Mucosa of stomach (tissue), 1 donor: ENCODE data around the gene GFOD2.

Experiments
- H3K27me3 ChIP-seq: one replicate; pipeline ENCODE4 v1.7.0; 2013; ENCODE audit warnings: mild to moderate bottlenecking, low read length; ENCODE audit not compliant: control insufficient read depth, insufficient read depth
- H3K36me3 ChIP-seq: one replicate; pipeline ENCODE4 v1.7.0; 2013; ENCODE audit warnings: low read length; ENCODE audit not compliant: control insufficient read depth, insufficient read depth
- H3K4me1 ChIP-seq: one replicate; pipeline ENCODE4 v1.7.0; 2013; ENCODE audit warnings: mild to moderate bottlenecking, low read length; ENCODE audit not compliant: control insufficient read depth, insufficient read depth
- H3K4me3 ChIP-seq: one replicate; pipeline ENCODE4 v1.7.0; 2013; ENCODE audit warnings: low read length
- H3K9ac ChIP-seq: one replicate; pipeline ENCODE4 v1.7.0; 2013; ENCODE audit warnings: mild to moderate bottlenecking, low read length, moderate library complexity
- H3K9me3 ChIP-seq: one replicate; pipeline ENCODE4 v1.7.0; 2013; ENCODE audit warnings: mild to moderate bottlenecking, low read length, moderate library complexity; ENCODE audit not compliant: control insufficient read depth
- donor health status: Pancreatic carcinoma.

The GFOD2 gene

GRCh38 chr16:67713647-67714273 lies 5.4 kb downstream of the GFOD2 start:
- Histone ChIP-seq H3K36me3 (no peaks in the 10 kb centered on the region), H3K9ac (no peak overlapping the region), H3K27me3 (no peaks in the 10 kb centered on the region), H3K4me3 (no peak overlapping the region), H3K9me3 (no peaks in the 10 kb centered on the region), H3K4me1 (peaks cover 36% of the 10 kb centered on the region)

- no peaks in the 10 kb centered on the region for H3K27me3 ChIP-seq
- peaks cover 18% of the 10 kb centered on the region for H3K4me1 ChIP-seq
- H3K4me3 ChIP-seq: no peak overlapping the region
- H3K9ac ChIP-seq: no peak overlapping the region
- H3K36me3 ChIP-seq: no peaks in the 10 kb centered on the region
- no peaks in the 10 kb centered on the region for H3K9me3 ChIP-seq
Observed at GRCh38 chr16:67710607-67711006, 8.5 kb downstream of the GFOD2 start.

GRCh38 chr16:67709050-67709449 lies 10.1 kb downstream of the GFOD2 start:
- Histone ChIP-seq H3K4me1 (peaks cover 9% of the 10 kb centered on the region), H3K9ac (no peak overlapping the region), H3K36me3 (no peaks in the 10 kb centered on the region), H3K4me3 (no peak overlapping the region), H3K9me3 (no peaks in the 10 kb centered on the region), H3K27me3 (no peaks in the 10 kb centered on the region)

- H3K9ac ChIP-seq: no peak overlapping the region
- H3K36me3 ChIP-seq: no peaks in the 10 kb centered on the region
- peaks cover 5% of the 10 kb centered on the region for H3K4me1 ChIP-seq
- no peaks in the 10 kb centered on the region for H3K9me3 ChIP-seq
- H3K27me3 ChIP-seq: no peaks in the 10 kb centered on the region
- H3K4me3 ChIP-seq: no peak overlapping the region
Observed at GRCh38 chr16:67708368-67708771, 10.7 kb downstream of the GFOD2 start.

- no peak overlapping the region for H3K9ac ChIP-seq
- H3K36me3 ChIP-seq: no peaks in the 10 kb centered on the region
- H3K4me3 ChIP-seq: no peak overlapping the region
- H3K27me3 ChIP-seq: no peaks in the 10 kb centered on the region
- H3K4me1 ChIP-seq: peaks cover 5% of the 10 kb centered on the region
- no peaks in the 10 kb centered on the region for H3K9me3 ChIP-seq
Observed at GRCh38 chr16:67707790-67708189, 11.3 kb downstream of the GFOD2 start.

GRCh38 chr16:67707210-67707609 lies 11.9 kb downstream of the GFOD2 start:
- Histone ChIP-seq H3K4me1 (peaks cover 5% of the 10 kb centered on the region), H3K27me3 (no peaks in the 10 kb centered on the region), H3K9ac (no peak overlapping the region), H3K4me3 (no peak overlapping the region), H3K36me3 (no peaks in the 10 kb centered on the region), H3K9me3 (no peaks in the 10 kb centered on the region)

- Histone ChIP-seq H3K27me3 (no peaks in the 10 kb centered on the region), H3K9ac (no peak overlapping the region), H3K4me3 (no peak overlapping the region), H3K4me1 (peaks cover 5% of the 10 kb centered on the region), H3K9me3 (no peaks in the 10 kb centered on the region), H3K36me3 (no peaks in the 10 kb centered on the region)
Observed at GRCh38 chr16:67704110-67704509, 15.0 kb downstream of the GFOD2 start.

- Histone ChIP-seq H3K4me3 (no peak overlapping the region), H3K36me3 (no peaks in the 10 kb centered on the region), H3K27me3 (no peaks in the 10 kb centered on the region), H3K4me1 (peaks cover 8% of the 10 kb centered on the region), H3K9me3 (no peaks in the 10 kb centered on the region), H3K9ac (no peak overlapping the region)
Observed at GRCh38 chr16:67703626-67704025, 15.5 kb downstream of the GFOD2 start.

GRCh38 chr16:67702130-67702529 lies 17.0 kb downstream of the GFOD2 start:
- H3K27me3 ChIP-seq: no peaks in the 10 kb centered on the region
- H3K4me1 ChIP-seq: peaks cover 21% of the 10 kb centered on the region
- no peaks in the 10 kb centered on the region for H3K36me3 ChIP-seq
- no peak overlapping the region for H3K4me3 ChIP-seq
- H3K9me3 ChIP-seq: no peaks in the 10 kb centered on the region
- no peak overlapping the region for H3K9ac ChIP-seq

GRCh38 chr16:67701420-67701819 lies 17.7 kb downstream of the GFOD2 start:
- Histone ChIP-seq H3K4me1 (peaks cover 21% of the 10 kb centered on the region), H3K4me3 (no peak overlapping the region), H3K9ac (no peak overlapping the region)

GRCh38 chr16:67699265-67699664 lies 19.9 kb downstream of the GFOD2 start:
- Histone ChIP-seq H3K4me1 (peaks cover 21% of the 10 kb centered on the region), H3K27me3 (no peaks in the 10 kb centered on the region), H3K36me3 (no peaks in the 10 kb centered on the region), H3K9me3 (no peaks in the 10 kb centered on the region), H3K4me3 (no peak overlapping the region), H3K9ac (no peak overlapping the region)

More at GRCh38 chr16:67701420-67701819, 17.7 kb downstream of the GFOD2 start:
- Histone ChIP-seq H3K27me3 (no peaks in the 10 kb centered on the region), H3K36me3 (no peaks in the 10 kb centered on the region), H3K9me3 (no peaks in the 10 kb centered on the region)

GRCh38 chr16:67697422-67698185 lies 21.5 kb downstream of the GFOD2 start:
- no peaks in the 10 kb centered on the region for H3K9me3 ChIP-seq
- no peak overlapping the region for H3K4me3 ChIP-seq
- H3K27me3 ChIP-seq: no peaks in the 10 kb centered on the region
- no peak overlapping the region for H3K9ac ChIP-seq
- no peaks in the 10 kb centered on the region for H3K36me3 ChIP-seq
- H3K4me1 ChIP-seq: peaks cover 21% of the 10 kb centered on the region
